GM23338 (cell line): ENCODE data around the gene HOXB3. TPM values are rescaled to one million over a fixed set of nuclear protein-coding genes. Genes with fewer than 3 reads are reported as not detected.

Experiments used
- ATAC-seq: fragments of 200-7000 bp; cut with Tn5 transposase; 3 replicates; pipeline ENCODE4 v1.9.1; 2020
- DNase-seq: peaks from one replicate; pipeline ENCODE4 v3.0.0-alpha.2; 2015; ENCODE audit warnings: low spot score
- H2AFZ ChIP-seq: fragments of 200-600 bp; sonication (generic); 2 replicates; pipeline ENCODE4 v1.8.0; 2016; ENCODE audit warnings: antibody characterized with exemption, mild to moderate bottlenecking, moderate library complexity
- H3F3A ChIP-seq: fragments of 200-600 bp; sonication (generic); replicated peaks from 2 replicates; pipeline ENCODE4 v1.8.0; 2017; ENCODE audit warnings: antibody characterized with exemption, mixed run types, low read depth
- H3K27ac ChIP-seq: fragments of 200-600 bp; sonication (generic); 2 replicates; pipeline ENCODE4 v1.6.1; 2016; ENCODE audit warnings: low read depth
- H3K27me3 ChIP-seq: fragments of 200-600 bp; sonication (generic); 2 replicates; pipeline ENCODE4 v1.8.0; 2016; ENCODE audit warnings: mild to moderate bottlenecking, mixed run types, moderate library complexity; ENCODE audit not compliant: insufficient read depth
- H3K36me3 ChIP-seq: fragments of 200-600 bp; sonication (generic); 2 replicates; pipeline ENCODE4 v1.8.0; 2016; ENCODE audit warnings: mild to moderate bottlenecking; ENCODE audit not compliant: insufficient read depth
- H3K4me1 ChIP-seq: fragments of 200-600 bp; sonication (generic); 2 replicates; pipeline ENCODE4 v1.8.0; 2016; ENCODE audit warnings: mild to moderate bottlenecking, moderate library complexity; ENCODE audit not compliant: insufficient read depth
- H3K4me2 ChIP-seq: fragments of 200-600 bp; sonication (generic); 2 replicates; pipeline ENCODE4 v1.7.1; 2017; ENCODE audit warnings: mixed run types
- H3K4me3 ChIP-seq: fragments of 200-600 bp; sonication (generic); 2 replicates; pipeline ENCODE4 v1.6.1; 2016; ENCODE audit warnings: mixed run types
- H3K79me2 ChIP-seq: fragments of 200-600 bp; sonication (generic); replicated peaks from 2 replicates; pipeline ENCODE4 v1.8.0; 2017; ENCODE audit warnings: mild to moderate bottlenecking; ENCODE audit not compliant: insufficient read depth
- H3K9me2 ChIP-seq: fragments of 200-600 bp; sonication (generic); 2 replicates; pipeline ENCODE4 v1.8.0; 2017; ENCODE audit not compliant: insufficient read depth
- H4K20me1 ChIP-seq: fragments of 200-600 bp; sonication (generic); replicated peaks from 2 replicates; pipeline ENCODE4 v1.8.0; 2017; ENCODE audit warnings: mild to moderate bottlenecking; ENCODE audit not compliant: insufficient read depth
- H3K27ac Mint-ChIP-seq: 2 replicates; pipeline ENCODE4 v1.8.0; 2020; ENCODE audit warnings: inconsistent platforms, mild to moderate bottlenecking, moderate library complexity, mixed read lengths
- H3K27me3 Mint-ChIP-seq: 3 replicates; pipeline ENCODE4 v1.8.0; 2022; ENCODE audit warnings: low read depth, mild to moderate bottlenecking, moderate library complexity, mixed read lengths, inconsistent platforms; ENCODE audit not compliant: insufficient read depth, poor library complexity
- H3K36me3 Mint-ChIP-seq: 3 replicates; pipeline ENCODE4 v1.8.0; 2021; ENCODE audit warnings: low read depth, mild to moderate bottlenecking, inconsistent platforms, moderate library complexity, mixed read lengths
- H3K4me1 Mint-ChIP-seq: 3 replicates; pipeline ENCODE4 v1.8.0; 2020; ENCODE audit warnings: mild to moderate bottlenecking, inconsistent platforms, mixed read lengths
- H3K4me3 Mint-ChIP-seq: 3 replicates; pipeline ENCODE4 v1.8.0; 2021; ENCODE audit warnings: moderate library complexity, mild to moderate bottlenecking, inconsistent platforms, mixed read lengths
- H3K9me3 Mint-ChIP-seq: 3 replicates; pipeline ENCODE4 v1.8.0; 2020; ENCODE audit warnings: moderate library complexity, mild to moderate bottlenecking, inconsistent platforms, mixed read lengths
- CREB1 ChIP-seq: fragments of 250-450 bp; sonication (Bioruptor Pico); IDR thresholded peaks from 2 replicates; pipeline ENCODE4 v1.5.0; 2020; ENCODE audit warnings: low read depth, mild to moderate bottlenecking, moderate library complexity
- EZH2 ChIP-seq: fragments of 200-600 bp; sonication (generic); IDR thresholded peaks from one replicate; pipeline ENCODE4 v1.8.0; 2017; ENCODE audit warnings: antibody characterized with exemption, mild to moderate bottlenecking, low read depth; ENCODE audit not compliant: unreplicated experiment
- EZH2phosphoT487 ChIP-seq: fragments of 200-600 bp; sonication (generic); IDR thresholded peaks from one replicate; pipeline ENCODE4 v1.8.1; 2018; ENCODE audit warnings: antibody characterized with exemption; ENCODE audit not compliant: unreplicated experiment
- NANOG ChIP-seq: IDR thresholded peaks from 2 replicates; pipeline ENCODE4 v1.6.1; 2016; ENCODE audit warnings: antibody characterized with exemption, borderline replicate concordance
- POLR2AphosphoS5 ChIP-seq: IDR thresholded peaks from 2 replicates; pipeline ENCODE4 v1.6.1; 2016; ENCODE audit warnings: antibody characterized with exemption, low read depth
- ZNF114 ChIP-seq: fragments of 250-450 bp; sonication (Bioruptor Pico); IDR thresholded peaks from 2 replicates; pipeline ENCODE4 v1.5.0; 2020; ENCODE audit warnings: mild to moderate bottlenecking, moderate library complexity
- ZNF331 ChIP-seq: fragments of 250-450 bp; sonication (Bioruptor Pico); IDR thresholded peaks from 2 replicates; pipeline ENCODE4 v1.5.0; 2020; ENCODE audit warnings: low read depth, mild to moderate bottlenecking, moderate library complexity
- polyA plus RNA-seq: library from polyadenylated mRNA; unstranded; fragments of >200 nt; fragmentation: Nextera tagmentation; extraction: Ambion mirVana; gene quantifications from 2 replicates; pipeline ENCODE4 v1.2.1, GENCODE V29; 2016
- total RNA-seq: library from RNA; depleted of rRNA; stranded (reverse); fragments of >200 nt; shearing (Covaris generic); gene quantifications from 2 replicates; pipeline ENCODE4 v1.2.3, GENCODE V29; 2014
- TF ChIP-seq, protein P1 (sequence below), 2 experiments: fragments of 200-600 bp in 1 of 2; sonication (generic) in 1 of 2; conservative IDR thresholded peaks; 2 replicates each; pipeline versions ENCODE4 v1.5.1 to v1.6.1; 2016 to 2017; ENCODE audit warnings: antibody characterized with exemption in 2 of 2, low read depth in 2 of 2, mild to moderate bottlenecking in 2 of 2, moderate library complexity in 1 of 2
- TF ChIP-seq, protein P2 (sequence below): fragments of 250-450 bp; sonication (Bioruptor Pico); IDR thresholded peaks from 2 replicates; pipeline ENCODE4 v1.5.0; 2020; ENCODE audit warnings: mild to moderate bottlenecking, moderate library complexity

Gene HOXB3
- total and polyA plus RNA-seq, 2 experiments from 2014 or later, result 0.17 TPM; not detected in 1

GRCh38 chr17:48583708-48584222 is 6.3 kb downstream of the HOXB3 start:
- H3F3A ChIP-seq, result peaks cover 68% of the 10 kb centered on the region
- Mint-ChIP-seq H3K9me3 (peaks cover 10% of the 10 kb centered on the region), H3K4me1 (peaks cover 35% of the 10 kb centered on the region), H3K27ac (no peak overlapping the region), H3K36me3 (no peaks in the 10 kb centered on the region), H3K27me3 (peaks cover 100% of the 10 kb centered on the region), H3K4me3 (no peak overlapping the region; the same call in 2 of the 3 replicates)
- no peak for ATAC-seq
- no peak overlapping the region for H3K27ac ChIP-seq
- H3K9me2 ChIP-seq, result no peaks in the 10 kb centered on the region
- TF ChIP-seq, protein P1, sequence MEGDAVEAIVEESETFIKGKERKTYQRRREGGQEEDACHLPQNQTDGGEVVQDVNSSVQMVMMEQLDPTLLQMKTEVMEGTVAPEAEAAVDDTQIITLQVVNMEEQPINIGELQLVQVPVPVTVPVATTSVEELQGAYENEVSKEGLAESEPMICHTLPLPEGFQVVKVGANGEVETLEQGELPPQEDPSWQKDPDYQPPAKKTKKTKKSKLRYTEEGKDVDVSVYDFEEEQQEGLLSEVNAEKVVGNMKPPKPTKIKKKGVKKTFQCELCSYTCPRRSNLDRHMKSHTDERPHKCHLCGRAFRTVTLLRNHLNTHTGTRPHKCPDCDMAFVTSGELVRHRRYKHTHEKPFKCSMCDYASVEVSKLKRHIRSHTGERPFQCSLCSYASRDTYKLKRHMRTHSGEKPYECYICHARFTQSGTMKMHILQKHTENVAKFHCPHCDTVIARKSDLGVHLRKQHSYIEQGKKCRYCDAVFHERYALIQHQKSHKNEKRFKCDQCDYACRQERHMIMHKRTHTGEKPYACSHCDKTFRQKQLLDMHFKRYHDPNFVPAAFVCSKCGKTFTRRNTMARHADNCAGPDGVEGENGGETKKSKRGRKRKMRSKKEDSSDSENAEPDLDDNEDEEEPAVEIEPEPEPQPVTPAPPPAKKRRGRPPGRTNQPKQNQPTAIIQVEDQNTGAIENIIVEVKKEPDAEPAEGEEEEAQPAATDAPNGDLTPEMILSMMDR (conservative IDR thresholded peaks at IDR 0.05; ENCODE audit: low read depth in 2 of 2), result no peak
- TF ChIP-seq ZNF114 (CRISPR knock-in tag), result no peak
- TF ChIP-seq POLR2AphosphoS5, result no peak
- TF ChIP-seq ZNF331 (CRISPR knock-in tag), result no peak
- TF ChIP-seq NANOG, result no peak
- no peak for TF ChIP-seq EZH2phosphoT487
- TF ChIP-seq CREB1, result no peak
- no peak for TF ChIP-seq EZH2
- TF ChIP-seq, protein P2, sequence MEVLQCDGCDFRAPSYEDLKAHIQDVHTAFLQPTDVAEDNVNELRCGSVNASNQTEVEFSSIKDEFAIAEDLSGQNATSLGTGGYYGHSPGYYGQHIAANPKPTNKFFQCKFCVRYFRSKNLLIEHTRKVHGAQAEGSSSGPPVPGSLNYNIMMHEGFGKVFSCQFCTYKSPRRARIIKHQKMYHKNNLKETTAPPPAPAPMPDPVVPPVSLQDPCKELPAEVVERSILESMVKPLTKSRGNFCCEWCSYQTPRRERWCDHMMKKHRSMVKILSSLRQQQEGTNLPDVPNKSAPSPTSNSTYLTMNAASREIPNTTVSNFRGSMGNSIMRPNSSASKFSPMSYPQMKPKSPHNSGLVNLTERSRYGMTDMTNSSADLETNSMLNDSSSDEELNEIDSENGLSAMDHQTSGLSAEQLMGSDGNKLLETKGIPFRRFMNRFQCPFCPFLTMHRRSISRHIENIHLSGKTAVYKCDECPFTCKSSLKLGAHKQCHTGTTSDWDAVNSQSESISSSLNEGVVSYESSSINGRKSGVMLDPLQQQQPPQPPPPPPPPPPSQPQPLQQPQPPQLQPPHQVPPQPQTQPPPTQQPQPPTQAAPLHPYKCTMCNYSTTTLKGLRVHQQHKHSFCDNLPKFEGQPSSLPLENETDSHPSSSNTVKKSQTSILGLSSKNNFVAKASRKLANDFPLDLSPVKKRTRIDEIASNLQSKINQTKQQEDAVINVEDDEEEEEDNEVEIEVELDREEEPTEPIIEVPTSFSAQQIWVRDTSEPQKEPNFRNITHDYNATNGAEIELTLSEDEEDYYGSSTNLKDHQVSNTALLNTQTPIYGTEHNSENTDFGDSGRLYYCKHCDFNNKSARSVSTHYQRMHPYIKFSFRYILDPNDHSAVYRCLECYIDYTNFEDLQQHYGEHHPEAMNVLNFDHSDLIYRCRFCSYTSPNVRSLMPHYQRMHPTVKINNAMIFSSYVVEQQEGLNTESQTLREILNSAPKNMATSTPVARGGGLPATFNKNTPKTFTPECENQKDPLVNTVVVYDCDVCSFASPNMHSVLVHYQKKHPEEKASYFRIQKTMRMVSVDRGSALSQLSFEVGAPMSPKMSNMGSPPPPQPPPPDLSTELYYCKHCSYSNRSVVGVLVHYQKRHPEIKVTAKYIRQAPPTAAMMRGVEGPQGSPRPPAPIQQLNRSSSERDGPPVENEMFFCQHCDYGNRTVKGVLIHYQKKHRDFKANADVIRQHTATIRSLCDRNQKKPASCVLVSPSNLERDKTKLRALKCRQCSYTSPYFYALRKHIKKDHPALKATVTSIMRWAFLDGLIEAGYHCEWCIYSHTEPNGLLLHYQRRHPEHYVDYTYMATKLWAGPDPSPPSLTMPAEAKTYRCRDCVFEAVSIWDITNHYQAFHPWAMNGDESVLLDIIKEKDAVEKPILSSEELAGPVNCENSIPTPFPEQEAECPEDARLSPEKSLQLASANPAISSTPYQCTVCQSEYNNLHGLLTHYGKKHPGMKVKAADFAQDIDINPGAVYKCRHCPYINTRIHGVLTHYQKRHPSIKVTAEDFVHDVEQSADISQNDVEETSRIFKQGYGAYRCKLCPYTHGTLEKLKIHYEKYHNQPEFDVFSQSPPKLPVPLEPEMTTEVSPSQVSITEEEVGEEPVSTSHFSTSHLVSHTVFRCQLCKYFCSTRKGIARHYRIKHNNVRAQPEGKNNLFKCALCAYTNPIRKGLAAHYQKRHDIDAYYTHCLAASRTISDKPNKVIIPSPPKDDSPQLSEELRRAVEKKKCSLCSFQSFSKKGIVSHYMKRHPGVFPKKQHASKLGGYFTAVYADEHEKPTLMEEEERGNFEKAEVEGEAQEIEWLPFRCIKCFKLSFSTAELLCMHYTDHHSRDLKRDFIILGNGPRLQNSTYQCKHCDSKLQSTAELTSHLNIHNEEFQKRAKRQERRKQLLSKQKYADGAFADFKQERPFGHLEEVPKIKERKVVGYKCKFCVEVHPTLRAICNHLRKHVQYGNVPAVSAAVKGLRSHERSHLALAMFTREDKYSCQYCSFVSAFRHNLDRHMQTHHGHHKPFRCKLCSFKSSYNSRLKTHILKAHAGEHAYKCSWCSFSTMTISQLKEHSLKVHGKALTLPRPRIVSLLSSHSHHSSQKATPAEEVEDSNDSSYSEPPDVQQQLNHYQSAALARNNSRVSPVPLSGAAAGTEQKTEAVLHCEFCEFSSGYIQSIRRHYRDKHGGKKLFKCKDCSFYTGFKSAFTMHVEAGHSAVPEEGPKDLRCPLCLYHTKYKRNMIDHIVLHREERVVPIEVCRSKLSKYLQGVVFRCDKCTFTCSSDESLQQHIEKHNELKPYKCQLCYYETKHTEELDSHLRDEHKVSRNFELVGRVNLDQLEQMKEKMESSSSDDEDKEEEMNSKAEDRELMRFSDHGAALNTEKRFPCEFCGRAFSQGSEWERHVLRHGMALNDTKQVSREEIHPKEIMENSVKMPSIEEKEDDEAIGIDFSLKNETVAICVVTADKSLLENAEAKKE (CRISPR knock-in tag), result no peak
- no peak overlapping the region for H2AFZ ChIP-seq
- peaks cover 100% of the 10 kb centered on the region for H3K27me3 ChIP-seq
- H3K4me2 ChIP-seq, result no peak overlapping the region
- no peaks in the 10 kb centered on the region for H3K36me3 ChIP-seq
- H3K4me3 ChIP-seq, result no peak overlapping the region
- H3K79me2 ChIP-seq, result no peaks in the 10 kb centered on the region
- H3K4me1 ChIP-seq, result peaks cover 60% of the 10 kb centered on the region
- no peak for DNase-seq
- H4K20me1 ChIP-seq, result peaks cover 84% of the 10 kb centered on the region
